ENCODE measurements around the gene TRIM2.

TRIM2 gene

GRCh38 chr4:153255233-153255632 is 51.0 kb downstream of the TRIM2 start:
- no peak for DNase-seq

- no peak for DNase-seq
These were observed 52.9 kb downstream of the TRIM2 start for GRCh38 chr4:153257151-153257620.

GRCh38 chr4:153257991-153258390 is 53.7 kb downstream of the TRIM2 start:
- no peak for DNase-seq

- DNase-seq, result no peak
These were observed 54.5 kb downstream of the TRIM2 start for GRCh38 chr4:153258750-153259149.

- DNase-seq, result no peak
These were observed 55.4 kb downstream of the TRIM2 start for GRCh38 chr4:153259661-153260060.

- no peak for DNase-seq
These were observed 55.9 kb downstream of the TRIM2 start for GRCh38 chr4:153260132-153260531.

- DNase-seq, result no peak
These were observed 56.5 kb downstream of the TRIM2 start for GRCh38 chr4:153260553-153261300.

GRCh38 chr4:153261461-153261860 is 57.2 kb downstream of the TRIM2 start:
- no peak for DNase-seq

GRCh38 chr4:153261914-153262313 is 57.7 kb downstream of the TRIM2 start:
- no peak for DNase-seq

- DNase-seq, result no peak
These were observed 61.2 kb downstream of the TRIM2 start for GRCh38 chr4:153265306-153266047.

- peak; percentile 18 for DNase-seq
These were observed 62.7 kb downstream of the TRIM2 start for GRCh38 chr4:153266988-153267387.

GRCh38 chr4:153267890-153268289 is 63.6 kb downstream of the TRIM2 start:
- no peak for DNase-seq

- no peak for DNase-seq
These were observed 64.1 kb downstream of the TRIM2 start for GRCh38 chr4:153268295-153268694.

GRCh38 chr4:153269218-153269990 is 65.2 kb downstream of the TRIM2 start:
- DNase-seq, result peak; percentile 14

- DNase-seq, result no peak
These were observed 66.1 kb downstream of the TRIM2 start for GRCh38 chr4:153270361-153270760.

- peak; percentile 13 for DNase-seq
These were observed 67.6 kb downstream of the TRIM2 start for GRCh38 chr4:153271820-153272219.

- no peak for DNase-seq
These were observed 69.5 kb downstream of the TRIM2 start for GRCh38 chr4:153273751-153274150.

GRCh38 chr4:153274967-153275366 is 70.7 kb downstream of the TRIM2 start:
- DNase-seq, result no peak

- no peak for DNase-seq
These were observed 71.4 kb downstream of the TRIM2 start for GRCh38 chr4:153275380-153276276.

- no peak for DNase-seq
These were observed 72.7 kb downstream of the TRIM2 start for GRCh38 chr4:153276971-153277370.

GRCh38 chr4:153281476-153281875 is 77.2 kb downstream of the TRIM2 start:
- no peak for DNase-seq

GRCh38 chr4:153282023-153282422 is 77.8 kb downstream of the TRIM2 start:
- no peak for DNase-seq
